Measurements from ENCODE around the gene KCNG3.

Gene KCNG3

DNA sequence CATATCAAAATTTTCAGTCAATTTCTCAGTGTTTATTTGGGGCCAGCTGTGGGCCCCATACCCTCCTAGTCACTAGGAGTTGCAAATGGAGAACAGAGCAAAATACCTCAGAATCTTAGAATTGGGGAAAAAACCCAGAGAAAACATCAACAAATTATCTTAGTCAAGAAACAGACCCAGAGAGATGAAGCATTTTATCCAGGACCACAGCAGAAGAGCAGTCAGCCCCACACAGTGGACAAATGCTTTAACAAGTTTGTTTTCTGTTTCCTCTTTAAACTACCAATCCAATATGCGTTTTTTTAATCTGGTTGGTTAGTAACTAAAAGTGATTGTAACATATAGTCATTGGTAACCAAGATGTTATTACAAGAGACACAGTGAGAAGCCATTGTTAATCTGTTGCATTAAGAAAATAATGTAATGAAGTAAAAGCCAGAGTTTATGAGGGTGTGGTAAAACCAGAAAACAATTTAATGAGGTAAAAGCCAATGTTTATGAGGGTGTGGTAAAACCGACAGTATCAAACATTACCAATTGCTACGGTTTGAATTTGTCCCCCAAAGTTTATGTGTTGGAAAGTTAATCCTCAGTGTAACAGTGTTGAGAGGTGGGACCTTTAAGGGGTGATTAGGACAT, 72.1 kb downstream of the KCNG3 start:
- Histone ChIP-seq H3K79me2 (ENCODE audit: insufficient read depth, low read length) (no peaks in the 10 kb centered on the region), H3K4me3 (ENCODE audit: insufficient read depth, low read length, poor library complexity, severe bottlenecking) (no peak overlapping the region), H3F3A (ENCODE audit: insufficient read depth) (no peaks in the 10 kb centered on the region), H4K20me1 (ENCODE audit: low read depth, low read length) (no peaks in the 10 kb centered on the region), H3K9me2 (replicated peaks; ENCODE audit: insufficient read depth, low read length) (no peaks in the 10 kb centered on the region), H3K27ac (ENCODE audit: low read depth, low read length) (no peak overlapping the region), H3K9ac (ENCODE audit: low read length) (no peak overlapping the region), H3K4me2 (ENCODE audit: low read depth, low read length, poor library complexity, severe bottlenecking) (no peak overlapping the region), H3K27me3 (ENCODE audit: low read length) (no peaks in the 10 kb centered on the region), H3K36me3 (ENCODE audit: low read length) (no peaks in the 10 kb centered on the region), H2AFZ (ENCODE audit: low read depth, low read length, severe bottlenecking) (no peak overlapping the region), H3K9me3 (ENCODE audit: insufficient read depth, low read length) (no peaks in the 10 kb centered on the region)
- no peak for TF ChIP-seq EZH2phosphoT487 (conservative IDR thresholded peaks at IDR 0.05; ENCODE audit: low read length)
- TF ChIP-seq, protein P1, sequence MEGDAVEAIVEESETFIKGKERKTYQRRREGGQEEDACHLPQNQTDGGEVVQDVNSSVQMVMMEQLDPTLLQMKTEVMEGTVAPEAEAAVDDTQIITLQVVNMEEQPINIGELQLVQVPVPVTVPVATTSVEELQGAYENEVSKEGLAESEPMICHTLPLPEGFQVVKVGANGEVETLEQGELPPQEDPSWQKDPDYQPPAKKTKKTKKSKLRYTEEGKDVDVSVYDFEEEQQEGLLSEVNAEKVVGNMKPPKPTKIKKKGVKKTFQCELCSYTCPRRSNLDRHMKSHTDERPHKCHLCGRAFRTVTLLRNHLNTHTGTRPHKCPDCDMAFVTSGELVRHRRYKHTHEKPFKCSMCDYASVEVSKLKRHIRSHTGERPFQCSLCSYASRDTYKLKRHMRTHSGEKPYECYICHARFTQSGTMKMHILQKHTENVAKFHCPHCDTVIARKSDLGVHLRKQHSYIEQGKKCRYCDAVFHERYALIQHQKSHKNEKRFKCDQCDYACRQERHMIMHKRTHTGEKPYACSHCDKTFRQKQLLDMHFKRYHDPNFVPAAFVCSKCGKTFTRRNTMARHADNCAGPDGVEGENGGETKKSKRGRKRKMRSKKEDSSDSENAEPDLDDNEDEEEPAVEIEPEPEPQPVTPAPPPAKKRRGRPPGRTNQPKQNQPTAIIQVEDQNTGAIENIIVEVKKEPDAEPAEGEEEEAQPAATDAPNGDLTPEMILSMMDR (IDR thresholded peaks at IDR 0.05; ENCODE audit: insufficient read depth, low read length, poor library complexity, severe bottlenecking), result no peak

DNA sequence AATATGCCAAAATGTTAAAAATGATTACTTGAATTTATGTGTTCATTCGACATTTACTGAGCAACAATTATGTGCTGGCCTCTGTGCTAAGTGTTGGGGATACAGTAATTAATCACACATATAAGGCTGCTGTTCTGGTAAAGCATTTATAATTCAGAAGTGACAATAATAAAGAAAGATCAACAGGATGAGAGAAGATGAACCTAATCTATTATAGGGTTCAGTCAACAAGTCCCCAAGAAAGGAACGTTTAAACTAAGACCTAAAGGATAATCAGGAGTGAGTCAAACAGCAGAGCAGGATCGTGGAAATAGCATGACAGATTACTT, 72.7 kb downstream of the KCNG3 start:
- Histone ChIP-seq H3K27ac (ENCODE audit: low read depth, low read length) (no peak overlapping the region), H3K9ac (ENCODE audit: low read length) (no peak overlapping the region), H3K9me3 (ENCODE audit: insufficient read depth, low read length) (no peaks in the 10 kb centered on the region), H3K4me3 (ENCODE audit: insufficient read depth, low read length, poor library complexity, severe bottlenecking) (no peak overlapping the region), H3F3A (ENCODE audit: insufficient read depth) (no peaks in the 10 kb centered on the region), H3K36me3 (ENCODE audit: low read length) (no peaks in the 10 kb centered on the region), H4K20me1 (ENCODE audit: low read depth, low read length) (no peaks in the 10 kb centered on the region), H2AFZ (ENCODE audit: low read depth, low read length, severe bottlenecking) (no peak overlapping the region), H3K4me2 (ENCODE audit: low read depth, low read length, poor library complexity, severe bottlenecking) (no peak overlapping the region), H3K9me2 (replicated peaks; ENCODE audit: insufficient read depth, low read length) (no peaks in the 10 kb centered on the region), H3K27me3 (ENCODE audit: low read length) (no peaks in the 10 kb centered on the region), H3K79me2 (ENCODE audit: insufficient read depth, low read length) (no peaks in the 10 kb centered on the region)
- no peak for TF ChIP-seq EZH2phosphoT487 (conservative IDR thresholded peaks at IDR 0.05; ENCODE audit: low read length)
- TF ChIP-seq, protein P1 (IDR thresholded peaks at IDR 0.05; ENCODE audit: insufficient read depth, low read length, poor library complexity, severe bottlenecking), result no peak

DNA sequence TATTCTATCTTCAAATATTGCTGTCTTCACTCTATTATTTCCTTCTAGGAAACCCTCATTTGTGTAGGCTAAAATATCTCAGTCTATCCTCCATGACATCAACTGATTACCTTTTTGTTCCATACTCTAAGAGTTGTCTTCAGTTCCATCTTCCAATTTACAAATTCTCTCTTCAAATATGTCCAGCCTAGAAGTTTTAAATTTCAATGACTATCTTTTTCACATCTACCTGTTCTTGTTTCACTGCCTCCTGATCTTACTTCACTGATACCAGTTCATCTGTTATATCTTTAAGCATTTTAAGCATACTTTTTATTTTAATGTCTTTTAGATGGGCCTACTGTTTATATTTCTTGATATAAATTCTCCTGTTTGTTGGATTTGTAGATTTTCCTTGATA, 79.1 kb downstream of the KCNG3 start:
- no peaks in the 10 kb centered on the region for H4K20me1 ChIP-seq (ENCODE audit: low read depth, low read length)
- no peaks in the 10 kb centered on the region for H3K36me3 ChIP-seq (ENCODE audit: low read length)
- H3K9me3 ChIP-seq (ENCODE audit: insufficient read depth, low read length), result no peaks in the 10 kb centered on the region; the same call in 1 of the 2 replicates
- TF ChIP-seq, protein P1 (IDR thresholded peaks at IDR 0.05; ENCODE audit: insufficient read depth, low read length, poor library complexity, severe bottlenecking), result no peak
- TF ChIP-seq EZH2phosphoT487 (conservative IDR thresholded peaks at IDR 0.05; ENCODE audit: low read length), result no peak
- H3K9ac ChIP-seq (ENCODE audit: low read length), result no peak overlapping the region
- no peak overlapping the region for H3K4me3 ChIP-seq (ENCODE audit: insufficient read depth, low read length, poor library complexity, severe bottlenecking)
- H3K4me2 ChIP-seq (ENCODE audit: low read depth, low read length, poor library complexity, severe bottlenecking), result no peak overlapping the region
- no peaks in the 10 kb centered on the region for H3K9me2 ChIP-seq (replicated peaks; ENCODE audit: insufficient read depth, low read length)
- no peak overlapping the region for H3K27ac ChIP-seq (ENCODE audit: low read depth, low read length)
- no peaks in the 10 kb centered on the region for H3K79me2 ChIP-seq (ENCODE audit: insufficient read depth, low read length)
- no peak overlapping the region for H2AFZ ChIP-seq (ENCODE audit: low read depth, low read length, severe bottlenecking)
- no peaks in the 10 kb centered on the region for H3F3A ChIP-seq (ENCODE audit: insufficient read depth)
- no peaks in the 10 kb centered on the region for H3K27me3 ChIP-seq (ENCODE audit: low read length)
